ENCODE data around the gene SMYD4.

DNA sequence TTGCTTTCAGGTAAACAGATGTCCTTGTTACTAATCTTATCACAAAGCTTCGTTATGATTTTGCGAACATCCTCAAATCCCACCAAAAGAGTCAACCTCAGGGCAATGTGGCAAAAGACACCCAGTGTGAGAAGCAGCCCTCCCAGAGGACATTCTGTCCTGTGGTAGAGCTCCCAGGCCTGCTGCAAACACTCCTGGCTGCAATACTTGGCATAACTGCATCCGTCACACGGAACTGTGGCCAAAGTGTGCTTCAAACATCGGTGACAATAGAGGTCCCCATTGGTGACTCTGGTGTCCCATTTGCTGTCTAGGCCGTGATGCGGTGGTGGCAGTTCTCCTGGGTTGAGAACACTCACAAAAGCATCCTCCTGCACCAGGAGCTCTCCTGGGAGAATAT lies 29.5 kb downstream of the SMYD4 start:
- TF ChIP-seq, protein P1, sequence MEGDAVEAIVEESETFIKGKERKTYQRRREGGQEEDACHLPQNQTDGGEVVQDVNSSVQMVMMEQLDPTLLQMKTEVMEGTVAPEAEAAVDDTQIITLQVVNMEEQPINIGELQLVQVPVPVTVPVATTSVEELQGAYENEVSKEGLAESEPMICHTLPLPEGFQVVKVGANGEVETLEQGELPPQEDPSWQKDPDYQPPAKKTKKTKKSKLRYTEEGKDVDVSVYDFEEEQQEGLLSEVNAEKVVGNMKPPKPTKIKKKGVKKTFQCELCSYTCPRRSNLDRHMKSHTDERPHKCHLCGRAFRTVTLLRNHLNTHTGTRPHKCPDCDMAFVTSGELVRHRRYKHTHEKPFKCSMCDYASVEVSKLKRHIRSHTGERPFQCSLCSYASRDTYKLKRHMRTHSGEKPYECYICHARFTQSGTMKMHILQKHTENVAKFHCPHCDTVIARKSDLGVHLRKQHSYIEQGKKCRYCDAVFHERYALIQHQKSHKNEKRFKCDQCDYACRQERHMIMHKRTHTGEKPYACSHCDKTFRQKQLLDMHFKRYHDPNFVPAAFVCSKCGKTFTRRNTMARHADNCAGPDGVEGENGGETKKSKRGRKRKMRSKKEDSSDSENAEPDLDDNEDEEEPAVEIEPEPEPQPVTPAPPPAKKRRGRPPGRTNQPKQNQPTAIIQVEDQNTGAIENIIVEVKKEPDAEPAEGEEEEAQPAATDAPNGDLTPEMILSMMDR (conservative IDR thresholded peaks at IDR 0.05; ENCODE audit: low read depth in 2 of 2) = no peak
- TF ChIP-seq POLR2AphosphoS5 (IDR thresholded peaks at IDR 0.05; ENCODE audit: low read depth) (no peak), EZH2phosphoT487 (IDR thresholded peaks at IDR 0.05; ENCODE audit: unreplicated experiment) (no peak), CREB1 (CRISPR knock-in tag; IDR thresholded peaks at IDR 0.05; ENCODE audit: low read depth) (no peak), STAT1 (IDR thresholded peaks at IDR 0.05; ENCODE audit: unreplicated experiment) (no peak), EZH2 (IDR thresholded peaks at IDR 0.05; ENCODE audit: low read depth, unreplicated experiment) (no peak)
